T-helper 2 cell treated with Interferon-gamma antibody and Interleukin-4, amounts not matched to agents 5 μg/mL and 100 μg/mL, for 36 hours (primary cell): ENCODE data around the gene FLNA.
A peak's percentile ranks its signal among the peaks of the same experiment; 100 is the strongest.
"Not testable (repeated sequence)": the region's sequence is repeated elsewhere in the genome, so short reads cannot be mapped to it uniquely, and the experiment has no call there.

Experiments used
- DNase-seq: peaks from one replicate; pipeline ENCODE4 v3.0.0; 2021; ENCODE audit warnings: low spot score
- H3K27ac Mint-ChIP-seq: one replicate; pipeline ENCODE4 v1.8.0; 2021; ENCODE audit warnings: mild to moderate bottlenecking, mixed read lengths
- H3K27me3 Mint-ChIP-seq: one replicate; pipeline ENCODE4 v1.8.0; 2021; ENCODE audit warnings: low read depth, mixed read lengths
- H3K36me3 Mint-ChIP-seq: one replicate; pipeline ENCODE4 v1.8.0; 2021; ENCODE audit warnings: low read depth, mixed read lengths
- H3K4me1 Mint-ChIP-seq: one replicate; pipeline ENCODE4 v1.8.0; 2021; ENCODE audit warnings: low read depth, mixed read lengths
- H3K4me3 Mint-ChIP-seq: one replicate; pipeline ENCODE4 v1.8.0; 2022; ENCODE audit warnings: mild to moderate bottlenecking, moderate library complexity, mixed read lengths
- H3K9me3 Mint-ChIP-seq: one replicate; pipeline ENCODE4 v1.8.0; 2021; ENCODE audit warnings: mixed read lengths

The FLNA gene

GRCh38 chrX:154388094-154388493 lies 13.7 kb upstream of the FLNA start:
- H3K9me3 Mint-ChIP-seq, H3K4me1 Mint-ChIP-seq, H3K36me3 Mint-ChIP-seq, H3K4me3 Mint-ChIP-seq, H3K27ac Mint-ChIP-seq, DNase-seq, H3K27me3 Mint-ChIP-seq: not testable (repeated sequence)

- Mint-ChIP-seq H3K9me3 (no peaks in the 10 kb centered on the region), H3K36me3 (peaks cover 14% of the 10 kb centered on the region), H3K4me1 (peaks cover 7% of the 10 kb centered on the region), H3K27ac (no peak overlapping the region), H3K4me3 (no peak overlapping the region), H3K27me3 (no peaks in the 10 kb centered on the region)
- DNase-seq: no peak
These were observed 10.0 kb upstream of the FLNA start for GRCh38 chrX:154384284-154384892.

DNA sequence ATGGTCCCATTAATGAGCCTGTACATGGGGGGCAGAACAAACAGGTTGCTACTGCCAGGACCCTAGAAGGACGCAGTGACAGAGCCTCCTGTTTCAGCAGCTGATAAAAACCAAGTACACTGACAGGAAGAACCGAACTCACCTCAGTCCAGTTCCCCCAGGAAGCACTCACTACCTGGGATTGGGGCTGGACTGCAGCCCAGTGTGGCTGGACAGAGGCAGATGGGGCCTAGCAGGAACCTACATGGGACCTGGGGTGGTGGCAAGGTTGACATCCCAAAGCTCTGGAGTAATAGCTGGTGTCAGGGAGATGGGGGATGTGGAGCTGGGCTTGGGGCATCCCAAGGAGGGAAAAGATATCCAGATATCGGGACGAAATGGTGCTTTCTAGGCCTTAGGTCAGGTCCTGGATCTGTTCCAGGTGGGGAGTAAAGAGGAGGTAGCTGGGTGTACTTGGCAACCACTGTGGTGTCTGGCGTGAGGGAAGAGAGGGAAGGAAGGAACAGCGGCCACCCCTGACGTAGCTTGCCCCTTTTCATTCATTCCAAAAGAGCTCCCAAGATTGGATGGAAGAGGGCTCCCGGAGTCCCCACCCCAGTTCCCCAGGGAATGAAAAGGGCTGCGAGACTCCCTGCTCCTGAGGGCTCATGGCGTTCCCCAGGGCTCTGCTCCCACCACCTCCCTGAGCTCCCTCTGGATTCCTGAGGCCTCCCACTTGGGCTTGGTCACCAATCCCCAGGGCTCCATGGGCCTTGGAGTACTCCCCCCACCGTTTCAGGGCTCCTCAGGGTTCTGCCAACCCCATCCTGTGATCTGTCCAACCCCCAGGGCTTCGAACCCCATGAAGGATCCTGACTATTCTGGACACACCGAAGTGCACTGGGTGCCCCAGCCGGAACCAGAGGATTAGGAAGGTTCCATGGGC lies 9.2 kb upstream of the FLNA start:
- H3K4me1 Mint-ChIP-seq: peaks cover 7% of the 10 kb centered on the region
- H3K27ac Mint-ChIP-seq: no peak overlapping the region
- no peak for DNase-seq
- no peaks in the 10 kb centered on the region for H3K27me3 Mint-ChIP-seq
- peaks cover 14% of the 10 kb centered on the region for H3K36me3 Mint-ChIP-seq
- no peak overlapping the region for H3K4me3 Mint-ChIP-seq
- H3K9me3 Mint-ChIP-seq: no peaks in the 10 kb centered on the region

DNA sequence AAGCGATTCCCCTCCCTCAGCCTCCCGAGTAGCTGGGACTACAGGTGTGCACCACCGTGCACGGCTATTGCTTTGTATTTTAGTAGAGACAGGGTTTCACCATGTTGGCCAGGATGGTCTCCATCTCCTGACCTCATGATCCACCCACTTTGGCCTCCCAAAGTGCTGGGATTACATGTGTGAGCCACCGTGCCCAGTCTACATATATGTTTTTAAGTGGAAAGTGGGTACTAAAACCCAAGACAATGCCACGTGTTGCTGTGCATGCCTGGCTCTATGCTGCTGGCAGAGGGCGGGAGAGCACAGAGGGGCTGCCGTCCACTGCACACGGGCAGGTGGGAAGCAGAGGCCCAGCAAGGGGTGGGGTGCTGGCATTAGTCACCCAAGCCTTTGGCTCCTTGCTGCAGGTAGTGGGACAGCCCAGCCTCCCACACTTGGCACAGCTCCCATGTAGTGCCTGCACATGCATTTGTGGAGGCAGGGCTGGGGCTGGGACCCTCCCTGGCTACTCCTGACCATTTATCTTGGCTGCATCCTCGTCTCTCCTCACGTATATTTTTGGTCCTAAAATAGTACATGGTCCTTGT lies 8.1 kb upstream of the FLNA start:
- H3K27me3 Mint-ChIP-seq: no peaks in the 10 kb centered on the region
- H3K27ac Mint-ChIP-seq: no peak overlapping the region
- DNase-seq: no peak
- H3K9me3 Mint-ChIP-seq: no peaks in the 10 kb centered on the region
- H3K4me1 Mint-ChIP-seq: peaks cover 7% of the 10 kb centered on the region
- no peak overlapping the region for H3K4me3 Mint-ChIP-seq
- peaks cover 14% of the 10 kb centered on the region for H3K36me3 Mint-ChIP-seq

GRCh38 chrX:154381271-154381670 lies 6.8 kb upstream of the FLNA start:
- H3K36me3 Mint-ChIP-seq: peaks cover 14% of the 10 kb centered on the region
- H3K9me3 Mint-ChIP-seq: no peaks in the 10 kb centered on the region
- no peaks in the 10 kb centered on the region for H3K27me3 Mint-ChIP-seq
- peaks cover 11% of the 10 kb centered on the region for H3K4me1 Mint-ChIP-seq
- DNase-seq: no peak
- no peak overlapping the region for H3K4me3 Mint-ChIP-seq
- no peak overlapping the region for H3K27ac Mint-ChIP-seq

- Mint-ChIP-seq H3K4me3 (peak overlapping the region; percentile 85), H3K9me3 (no peaks in the 10 kb centered on the region), H3K4me1 (peaks cover 11% of the 10 kb centered on the region), H3K27me3 (no peaks in the 10 kb centered on the region), H3K36me3 (peaks cover 14% of the 10 kb centered on the region), H3K27ac (peak overlapping the region; percentile 87)
- no peak for DNase-seq
These were observed 6.4 kb upstream of the FLNA start for GRCh38 chrX:154380787-154381186.

- peak overlapping the region; percentile 85 for H3K4me3 Mint-ChIP-seq
- H3K4me1 Mint-ChIP-seq: peaks cover 11% of the 10 kb centered on the region
- H3K27me3 Mint-ChIP-seq: no peaks in the 10 kb centered on the region
- no peak for DNase-seq
- peaks cover 14% of the 10 kb centered on the region for H3K36me3 Mint-ChIP-seq
- no peaks in the 10 kb centered on the region for H3K9me3 Mint-ChIP-seq
- peak overlapping the region; percentile 91 for H3K27ac Mint-ChIP-seq
These were observed 5.7 kb upstream of the FLNA start for GRCh38 chrX:154380153-154380552.

DNA sequence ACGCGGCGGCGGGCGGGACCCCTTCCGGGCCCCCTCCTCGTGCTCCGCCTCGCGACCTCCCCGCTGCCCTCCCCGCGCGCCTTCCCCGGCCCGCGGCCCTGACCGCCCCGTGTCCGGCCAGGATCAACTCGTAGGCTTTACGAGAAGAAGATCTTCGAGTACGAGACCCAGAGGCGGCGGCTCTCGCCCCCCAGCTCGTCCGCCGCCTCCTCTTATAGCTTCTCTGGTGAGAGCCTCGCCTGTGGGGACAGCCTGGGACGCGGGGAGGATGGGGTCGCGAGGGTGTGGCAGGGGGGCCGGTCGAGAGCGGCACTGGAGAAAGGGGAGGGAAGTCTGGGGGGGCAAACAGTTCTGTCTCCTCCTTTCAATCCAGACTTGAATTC lies 5.1 kb upstream of the FLNA start:
- Mint-ChIP-seq H3K36me3 (peaks cover 14% of the 10 kb centered on the region), H3K4me1 (peaks cover 11% of the 10 kb centered on the region), H3K9me3 (no peaks in the 10 kb centered on the region), H3K27me3 (no peaks in the 10 kb centered on the region), H3K27ac (peak overlapping the region; percentile 91), H3K4me3 (peak overlapping the region; percentile 85)
- DNase-seq: no peak

GRCh38 chrX:154378799-154379568 lies 4.5 kb upstream of the FLNA start, which contains the start of gene EMD:
Gene EMD, plus strand, starts transcription at chrX:154379295. Its CDS starts 190 bp downstream, at chrX:154379485.
- Mint-ChIP-seq H3K9me3 (no peaks in the 10 kb centered on the region), H3K36me3 (peaks cover 14% of the 10 kb centered on the region), H3K4me1 (peaks cover 11% of the 10 kb centered on the region), H3K4me3 (peak within 1 kb of the TSS; percentile 85), H3K27me3 (no peaks in the 10 kb centered on the region), H3K27ac (peak within 1 kb of the TSS; percentile 91)
- peak; percentile 96 for DNase-seq

GRCh38 chrX:154378059-154378798 lies 3.8 kb upstream of the FLNA start:
- peak overlapping the region; percentile 90 for H3K27ac Mint-ChIP-seq
- peak overlapping the region; percentile 59 for H3K4me3 Mint-ChIP-seq
- peaks cover 13% of the 10 kb centered on the region for H3K4me1 Mint-ChIP-seq
- no peaks in the 10 kb centered on the region for H3K9me3 Mint-ChIP-seq
- DNase-seq: no peak
- H3K36me3 Mint-ChIP-seq: peaks cover 14% of the 10 kb centered on the region
- no peaks in the 10 kb centered on the region for H3K27me3 Mint-ChIP-seq

DNA sequence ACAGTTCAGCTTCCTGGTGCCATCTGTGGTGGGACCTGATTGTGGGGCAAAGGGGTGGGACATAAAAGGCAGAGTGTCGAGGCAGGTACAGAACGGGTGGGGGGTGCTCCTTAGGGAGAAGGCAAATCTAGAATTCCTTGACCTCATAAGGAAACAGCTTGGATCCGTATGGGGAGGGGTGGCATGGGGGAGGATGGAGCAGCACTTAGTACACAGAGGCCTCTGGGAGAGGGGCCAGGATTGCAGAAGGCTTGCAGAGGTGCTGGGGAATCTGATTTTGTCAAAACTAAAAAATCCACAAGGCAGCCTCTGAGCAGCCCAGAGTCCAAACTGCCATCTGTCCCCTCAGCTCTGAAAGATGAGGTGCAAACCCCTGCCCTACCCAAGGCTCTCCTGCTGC lies 2.3 kb upstream of the FLNA start:
- Mint-ChIP-seq H3K27ac (peak overlapping the region; percentile 57), H3K36me3 (peaks cover 12% of the 10 kb centered on the region), H3K9me3 (no peaks in the 10 kb centered on the region), H3K27me3 (no peaks in the 10 kb centered on the region), H3K4me3 (no peak overlapping the region), H3K4me1 (peaks cover 18% of the 10 kb centered on the region)
- DNase-seq: no peak

GRCh38 chrX:154375156-154375504 lies 696 bp upstream of the FLNA start:
- Mint-ChIP-seq H3K27ac (peak overlapping the region; percentile 3), H3K4me3 (peak overlapping the region; percentile 45), H3K27me3 (no peaks in the 10 kb centered on the region), H3K36me3 (peaks cover 7% of the 10 kb centered on the region), H3K9me3 (no peaks in the 10 kb centered on the region), H3K4me1 (peaks cover 13% of the 10 kb centered on the region)
- no peak for DNase-seq
